Activated gamma-delta T cell (primary cell): ENCODE results near the gene PPP1R1B.
"Not testable (repeated sequence)": the region's sequence is repeated elsewhere in the genome, so short reads cannot be mapped to it uniquely, and the experiment has no call there.

Experiments used
- DNase-seq: peaks from one replicate; lab custom pipeline; 2025; lab: John Stamatoyannopoulos, UW
- total RNA-seq, 2 donors: gene quantifications; one replicate each; lab custom pipeline; 2026; lab: John Stamatoyannopoulos, UW

PPP1R1B gene
- 0 to 0.10 reads per million in 2 donors for total RNA-seq

DNA sequence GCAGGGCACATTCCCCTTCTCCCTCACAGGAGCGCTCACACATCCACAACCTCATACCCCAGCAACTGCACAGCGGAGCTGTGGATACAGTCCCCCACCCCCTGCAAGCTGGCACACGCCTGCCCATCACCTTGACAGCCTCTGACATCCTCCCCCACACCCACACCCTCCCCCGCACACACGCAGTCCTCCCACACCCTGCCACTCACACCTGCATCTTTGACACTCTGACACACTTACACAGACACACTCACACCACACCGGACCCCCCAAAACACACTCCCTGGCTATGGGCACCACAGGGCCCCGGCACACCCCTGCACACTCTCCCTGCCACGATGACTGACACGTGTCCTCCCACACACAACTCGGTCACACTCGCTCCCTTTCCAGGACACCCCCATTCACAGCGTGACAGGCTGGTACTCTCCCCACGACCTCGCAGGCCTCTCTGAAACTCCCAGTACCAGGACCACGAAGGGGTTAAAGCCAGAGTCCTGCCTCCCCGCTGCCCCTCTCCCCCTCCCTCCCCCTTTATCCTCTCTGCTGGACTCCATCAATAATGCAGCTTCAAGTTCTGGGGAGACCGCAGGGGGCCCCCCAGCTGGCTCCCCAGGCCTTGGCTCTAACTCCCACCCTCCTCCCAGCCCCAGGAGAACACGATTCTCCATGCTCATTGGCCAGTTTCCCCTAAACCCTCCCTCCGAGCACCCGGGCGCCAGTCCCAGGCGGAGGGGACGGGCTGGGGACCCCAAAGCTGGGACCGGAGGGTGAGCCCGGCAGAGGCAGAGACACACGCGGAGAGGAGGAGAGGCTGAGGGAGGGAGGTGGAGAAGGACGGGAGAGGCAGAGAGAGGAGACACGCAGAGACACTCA, at the start of gene PPP1R1B:
TSS of gene PPP1R1B (plus strand) at position 782 of the 876 bp plus-strand sequence. CDS start 441 bp downstream, outside the sequence.
- no peak for DNase-seq

DNA sequence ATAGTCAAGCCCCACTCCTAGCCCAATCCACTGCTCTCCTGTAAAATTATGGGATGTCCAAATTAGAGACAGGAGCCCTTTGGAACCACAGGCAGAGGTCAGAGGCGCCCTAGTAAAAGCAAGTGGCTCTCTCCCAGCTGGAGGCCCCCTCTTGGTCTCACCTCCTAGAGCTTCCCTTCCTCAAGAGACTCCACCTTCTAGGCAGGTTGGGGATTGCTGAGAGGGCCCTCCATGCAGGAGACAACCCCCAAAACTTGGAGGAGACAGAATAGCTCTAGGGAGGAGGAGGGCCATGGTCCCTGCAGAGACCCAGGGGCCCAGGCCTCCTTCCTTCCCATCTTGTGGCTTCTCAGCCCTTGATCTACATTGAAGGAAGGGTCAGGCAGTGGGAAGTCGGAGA, 48.5 kb upstream of the PPP1R1B start:
- DNase-seq = no peak

DNA sequence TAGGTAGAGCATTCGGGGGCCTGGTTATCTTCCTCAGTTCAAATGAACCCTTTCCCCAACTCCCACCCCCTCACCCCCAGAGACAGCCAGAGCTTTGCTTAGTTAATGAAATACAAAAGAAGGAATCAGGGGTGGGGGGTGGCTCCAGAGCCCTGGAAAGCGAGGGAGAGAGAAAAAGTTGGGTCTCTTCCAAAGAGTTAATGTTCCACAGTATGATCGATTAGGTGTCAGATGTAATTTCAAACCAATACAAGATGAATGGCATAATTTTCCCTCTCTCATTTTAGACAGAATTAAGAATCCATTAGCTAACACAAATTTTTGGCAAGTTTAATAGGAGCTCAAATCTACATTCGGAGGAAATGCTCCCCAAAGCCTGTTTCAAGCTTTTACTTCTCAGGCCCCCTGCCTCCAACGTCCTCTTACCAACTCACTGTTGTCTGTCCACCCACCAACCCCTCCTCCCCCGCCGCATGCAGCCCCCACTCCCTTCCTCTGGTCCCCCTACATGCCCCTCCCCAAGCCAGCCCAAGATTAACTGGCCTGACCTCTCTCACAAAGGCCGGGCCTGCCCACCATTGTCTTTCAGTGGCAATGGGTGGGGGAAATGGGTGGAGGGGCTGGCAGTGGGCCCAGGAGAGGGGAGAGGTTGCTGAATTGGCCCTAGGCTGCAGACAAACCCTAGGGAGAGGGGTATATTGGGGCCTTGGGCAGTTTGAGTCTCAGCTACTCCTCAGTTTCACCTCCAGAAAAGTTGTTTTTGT, 47.3 kb upstream of the PPP1R1B start:
- no peak for DNase-seq

GRCh38 chr17:39580082-39580468, 46.7 kb upstream of the PPP1R1B start:
- DNase-seq = no peak

- DNase-seq = no peak
These were observed 45.5 kb upstream of the PPP1R1B start for GRCh38 chr17:39581071-39581758.

- DNase-seq = no peak
These were observed 45.0 kb upstream of the PPP1R1B start for GRCh38 chr17:39581759-39582085.

DNA sequence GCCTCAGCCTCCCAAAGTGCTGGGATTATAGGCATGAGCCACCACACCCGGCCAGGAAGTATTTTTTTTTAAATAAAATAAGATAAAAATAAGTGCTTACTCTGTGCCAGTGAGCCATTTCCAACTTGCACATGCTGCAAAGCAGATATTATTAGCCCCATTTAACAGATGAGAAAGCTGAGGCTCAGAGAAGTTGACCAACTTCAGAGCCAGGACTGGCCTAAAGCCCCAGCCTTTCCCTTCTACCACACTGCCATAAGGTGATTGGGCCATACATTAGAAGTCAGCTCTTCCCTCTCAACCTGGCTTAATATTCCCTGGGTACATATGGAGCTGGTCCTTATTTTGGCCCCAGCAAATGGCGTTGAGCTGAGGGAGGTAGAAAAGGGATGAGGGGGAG, 44.1 kb upstream of the PPP1R1B start:
- no peak for DNase-seq

GRCh38 chr17:39590180-39590579, 36.6 kb upstream of the PPP1R1B start:
- DNase-seq = not testable (repeated sequence)

GRCh38 chr17:39591958-39592954, 34.5 kb upstream of the PPP1R1B start:
- no peak for DNase-seq

- DNase-seq = no peak
These were observed 33.4 kb upstream of the PPP1R1B start for GRCh38 chr17:39593371-39593770.

GRCh38 chr17:39595294-39595693, 31.5 kb upstream of the PPP1R1B start:
- DNase-seq = no peak

DNA sequence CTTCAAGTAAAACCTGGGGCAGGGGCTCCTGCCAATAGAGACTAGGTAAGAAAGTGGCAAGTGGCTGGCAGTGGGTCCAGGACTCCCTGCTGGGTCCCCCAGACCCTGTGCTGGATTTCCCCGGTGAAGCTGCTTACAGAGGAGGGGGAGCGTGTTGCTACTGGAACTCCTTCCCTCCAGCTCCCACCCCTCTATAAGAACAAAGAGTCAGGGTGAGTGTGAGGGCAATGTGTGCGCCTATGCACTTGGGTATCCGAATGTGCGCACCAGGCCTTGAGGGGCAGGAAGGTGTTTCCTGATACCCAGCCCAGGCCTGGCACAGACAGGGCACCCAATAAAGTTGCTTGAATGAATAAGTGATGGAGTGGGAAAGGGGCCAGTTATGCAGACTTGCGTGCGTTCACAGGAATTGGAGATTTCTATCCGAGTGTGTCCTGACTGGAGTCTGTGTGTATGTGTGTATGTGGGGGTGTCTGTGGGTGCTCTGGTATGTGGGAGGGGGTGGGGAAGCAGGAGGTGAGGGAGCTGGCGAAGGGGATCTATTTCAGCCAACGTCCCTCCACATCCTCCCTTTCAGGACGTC, 30.7 kb upstream of the PPP1R1B start:
- no peak for DNase-seq

DNA sequence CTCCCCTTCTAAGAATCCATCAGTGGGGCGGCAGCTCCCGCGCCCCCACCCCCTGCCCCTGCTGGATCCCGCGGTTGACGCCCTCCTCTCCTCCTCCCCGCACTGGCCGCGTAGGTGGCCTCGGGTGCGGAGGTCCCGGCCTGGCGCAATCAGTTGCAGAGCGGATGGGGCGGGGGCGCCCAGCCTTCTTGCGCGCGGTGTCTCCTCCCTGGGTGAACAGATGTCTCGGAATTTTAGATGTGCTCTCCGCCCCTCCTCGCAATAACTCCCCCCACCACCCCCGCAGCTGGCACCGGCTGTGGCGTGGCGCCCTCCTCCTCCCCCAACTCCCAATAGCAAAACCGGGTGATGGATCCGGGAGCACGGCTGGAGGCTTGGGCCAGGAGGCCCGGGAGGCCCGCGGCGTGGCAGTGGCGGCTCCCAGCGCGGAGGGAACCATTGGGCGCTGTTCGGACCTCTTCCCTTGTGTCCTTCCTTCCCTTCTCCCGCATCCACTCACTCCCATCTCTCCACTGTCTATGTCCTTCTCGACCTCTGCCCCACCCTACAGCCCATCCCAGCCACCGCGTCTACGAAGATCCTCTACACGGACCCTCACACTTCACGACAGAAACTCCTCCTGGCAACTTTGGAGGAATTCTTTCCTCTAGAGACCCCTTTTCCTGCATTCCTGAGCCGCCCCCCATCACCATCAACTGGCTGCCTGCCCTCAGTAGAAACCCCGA, 30.0 kb upstream of the PPP1R1B start:
- DNase-seq = no peak

DNA sequence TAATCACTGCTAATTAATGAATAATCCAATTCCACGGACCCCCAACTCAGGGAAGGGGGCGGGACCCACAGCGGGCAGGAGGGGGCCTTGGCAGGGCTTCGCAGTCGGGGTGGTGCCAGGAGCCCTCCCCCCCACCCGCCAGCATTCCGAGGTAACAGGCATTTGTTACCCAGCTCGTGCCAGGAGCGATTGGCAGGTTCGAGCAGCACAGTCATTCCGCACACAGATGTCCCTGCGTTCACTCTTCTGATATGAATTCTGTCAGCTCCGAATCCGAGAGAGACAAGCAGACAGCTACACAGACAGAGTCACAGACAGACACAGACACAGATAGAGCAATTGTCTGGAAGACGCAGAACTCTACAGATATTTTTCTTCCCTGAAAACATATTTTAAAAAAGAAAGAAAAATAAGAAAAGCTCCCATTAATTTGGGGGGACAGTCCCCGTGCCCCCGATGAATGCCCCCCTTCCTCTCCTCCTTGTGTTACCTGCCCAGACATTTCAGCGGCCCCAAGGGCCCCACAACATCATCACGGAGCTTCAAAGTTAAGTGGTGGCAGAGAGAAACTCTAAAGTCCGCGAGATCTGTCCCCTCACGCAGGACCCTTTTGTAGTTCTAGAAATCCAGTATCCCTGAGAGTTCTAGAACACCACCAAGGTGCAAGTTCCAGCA, 29.2 kb upstream of the PPP1R1B start:
- no peak for DNase-seq

DNA sequence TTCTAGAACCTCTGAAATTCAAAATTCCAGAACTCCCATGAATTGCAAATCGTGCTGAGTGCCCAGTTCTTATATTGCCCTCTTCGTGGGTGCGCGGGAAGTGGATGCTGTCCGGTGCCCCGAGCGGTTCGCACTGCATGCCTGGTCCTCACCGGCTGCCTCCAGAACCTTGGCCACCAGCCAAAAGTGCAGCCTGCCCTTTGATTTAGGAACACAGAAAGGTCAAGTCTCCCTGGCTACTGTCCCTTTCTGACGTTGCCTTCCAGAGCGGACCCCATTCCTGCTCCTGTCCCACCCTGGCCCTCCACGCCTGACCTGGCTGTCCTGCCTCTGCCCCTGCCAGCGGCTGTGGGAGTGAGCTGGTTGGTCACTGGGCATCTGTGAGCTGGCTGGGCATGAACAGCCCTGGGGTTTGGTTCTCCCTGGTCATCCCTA, 28.7 kb upstream of the PPP1R1B start:
- DNase-seq = no peak

DNA sequence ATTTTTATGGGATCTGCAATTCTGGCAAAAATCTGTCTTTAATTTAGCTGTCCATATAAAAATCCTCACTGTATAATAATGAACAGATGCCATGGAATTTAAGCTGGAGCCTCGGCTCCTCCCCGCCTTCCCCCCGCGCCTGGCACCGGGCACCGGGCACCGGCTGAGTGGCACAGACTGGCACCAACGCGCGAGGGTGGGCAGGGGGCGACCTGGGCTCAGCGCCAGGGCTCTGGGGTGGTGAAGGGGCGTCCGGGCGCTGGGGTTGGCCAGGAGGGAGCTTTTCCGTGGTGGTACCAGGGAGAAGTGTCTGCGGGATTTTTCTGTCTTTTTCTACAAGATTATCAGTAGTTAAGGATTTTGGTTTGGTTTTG, 28.1 kb upstream of the PPP1R1B start:
- DNase-seq = no peak

DNA sequence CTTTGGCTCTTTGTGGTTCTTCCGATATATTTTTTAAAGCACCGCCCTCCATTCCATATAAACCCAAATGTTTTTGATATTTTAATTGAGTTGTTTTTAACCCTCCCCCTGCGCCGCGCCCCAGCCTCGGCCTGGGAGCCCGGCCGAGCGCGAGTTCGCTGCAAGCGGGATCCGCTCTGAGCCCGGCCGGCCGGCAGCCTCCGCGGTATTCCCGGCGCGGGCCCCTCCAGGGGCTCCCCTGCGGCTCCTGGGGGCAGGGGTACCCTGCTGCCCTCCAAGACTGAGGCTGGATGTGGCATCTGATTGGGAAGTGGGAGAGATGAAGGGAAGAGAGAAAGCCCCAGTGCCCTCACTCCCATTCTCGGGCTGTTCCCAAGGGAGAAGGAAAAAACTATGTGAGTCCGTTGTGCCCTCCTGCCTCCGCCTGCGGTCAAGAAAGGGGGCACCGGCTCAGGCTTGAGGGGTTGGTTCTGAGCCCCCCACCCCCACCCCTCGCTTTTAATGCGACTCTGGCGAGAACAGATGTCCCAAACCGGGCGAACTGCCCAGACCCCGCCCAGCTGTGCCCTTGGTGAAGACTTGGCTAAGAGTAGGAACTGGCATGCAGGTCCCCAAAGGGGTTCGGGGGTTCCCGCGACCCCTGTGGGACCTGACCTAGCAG, 27.6 kb upstream of the PPP1R1B start:
- DNase-seq = no peak

DNA sequence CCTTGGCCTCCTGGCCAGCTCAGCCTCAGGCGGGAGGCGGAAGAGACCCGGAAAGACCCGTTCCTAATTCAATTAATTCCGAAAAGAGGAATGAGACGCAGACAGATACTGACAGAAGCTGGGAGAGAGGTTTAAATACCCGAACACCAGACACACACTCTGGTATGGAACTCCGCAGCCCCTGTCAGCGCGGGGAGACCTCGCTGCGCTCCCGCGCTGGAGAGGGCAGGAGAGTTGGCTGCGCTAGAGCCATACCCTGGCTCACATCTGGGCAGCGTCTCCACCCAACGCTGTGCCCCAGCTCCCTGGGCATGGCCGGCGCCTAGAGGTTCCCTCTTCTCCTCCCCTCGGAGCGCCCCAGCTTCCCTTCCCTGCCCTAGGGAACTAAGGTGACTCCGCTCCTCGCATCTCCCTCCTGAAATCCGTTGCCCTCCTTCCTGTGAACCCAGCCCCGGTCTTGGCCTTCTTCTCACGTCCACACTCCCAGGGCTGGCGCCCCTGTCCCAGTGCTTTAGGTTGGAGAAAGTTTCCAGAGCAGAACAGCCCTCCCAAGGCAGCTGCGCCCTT, 27.0 kb upstream of the PPP1R1B start:
- no peak for DNase-seq
